Keratinocyte (primary cell): ENCODE results near the gene MEF2A. TPM values are rescaled to one million over a fixed set of nuclear protein-coding genes. Genes with fewer than 3 reads are reported as not detected.

Experiments used
- DNase-seq: peaks from one replicate; pipeline ENCODE4 v3.0.0-alpha.2; 2011; ENCODE audit warnings: low read depth, missing footprints, low spot score
- FAIRE-seq: peaks from 2 replicates; lab custom pipeline; 2011; peaks lifted over from hg19 to GRCh38; lab: Jason Lieb, UNC
- H2AFZ ChIP-seq: 2 replicates; pipeline ENCODE4 v1.6.0; 2012; ENCODE audit warnings: low read length, control low read depth, inconsistent platforms; ENCODE audit not compliant: control insufficient read depth
- H3K27ac ChIP-seq: 2 replicates; pipeline ENCODE4 v1.5.1; 2011; ENCODE audit warnings: low read length; ENCODE audit not compliant: control insufficient read depth, insufficient read depth
- H3K27me3 ChIP-seq: 3 replicates; pipeline ENCODE4 v1.6.0; 2011; ENCODE audit warnings: low read length; ENCODE audit not compliant: control insufficient read depth, insufficient read depth; ENCODE audit errors: extremely low read depth
- H3K36me3 ChIP-seq, 2 experiments: 2 replicates in 1 of 2; 3 replicates in 1 of 2; pipeline ENCODE4 v1.5.1; 2011; ENCODE audit warnings: low read length in 2 of 2, mild to moderate bottlenecking in 1 of 2; ENCODE audit not compliant: control insufficient read depth in 2 of 2, insufficient read depth in 2 of 2; ENCODE audit errors: extremely low read depth in 1 of 2
- H3K4me1 ChIP-seq: 3 replicates; pipeline ENCODE4 v1.5.1; 2011; ENCODE audit warnings: low read length; ENCODE audit not compliant: control insufficient read depth, insufficient read depth; ENCODE audit errors: extremely low read depth
- H3K4me2 ChIP-seq: 3 replicates; pipeline ENCODE4 v1.6.0; 2011; ENCODE audit warnings: low read depth, low read length; ENCODE audit not compliant: control insufficient read depth, insufficient read depth; ENCODE audit errors: extremely low read depth
- H3K4me3 ChIP-seq, 3 experiments: fragments of 200-600 bp in 1 of 3; sonication (generic) in 1 of 3; 2 replicates in 2 of 3; 3 replicates in 1 of 3; pipeline ENCODE4 v1.5.1; 2011 to 2016; ENCODE audit warnings: low read length in 3 of 3, mild to moderate bottlenecking in 3 of 3, control low read depth in 2 of 3, inconsistent platforms in 1 of 3, low read depth in 1 of 3, mixed read lengths in 1 of 3, mixed run types in 1 of 3, moderate library complexity in 1 of 3; ENCODE audit not compliant: control insufficient read depth in 2 of 3, insufficient read depth in 2 of 3; ENCODE audit errors: extremely low read depth in 1 of 3
- H3K79me2 ChIP-seq: 2 replicates; pipeline ENCODE4 v1.6.0; 2012; ENCODE audit warnings: low read length; ENCODE audit not compliant: control insufficient read depth, insufficient read depth
- H3K9ac ChIP-seq: 3 replicates; pipeline ENCODE4 v1.6.0; 2011; ENCODE audit warnings: low read length; ENCODE audit not compliant: control insufficient read depth, insufficient read depth; ENCODE audit errors: extremely low read depth
- H3K9me1 ChIP-seq: 3 replicates; pipeline ENCODE4 v1.6.0; 2011; ENCODE audit warnings: low read length; ENCODE audit not compliant: control insufficient read depth, insufficient read depth; ENCODE audit errors: extremely low read depth
- H3K9me3 ChIP-seq: 2 replicates; pipeline ENCODE4 v1.5.1; 2012; ENCODE audit warnings: low read depth, low read length; ENCODE audit not compliant: control insufficient read depth
- H4K20me1 ChIP-seq: 3 replicates; pipeline ENCODE4 v1.6.0; 2011; ENCODE audit warnings: low read length; ENCODE audit not compliant: control insufficient read depth, insufficient read depth; ENCODE audit errors: extremely low read depth
- EZH2 ChIP-seq: IDR thresholded peaks from one replicate; pipeline ENCODE4 v1.6.1; 2012; ENCODE audit warnings: inconsistent platforms, mild to moderate bottlenecking, low read length, moderate library complexity
- dilution Hi-C: fragments of 300-500 bp; cut with MboI; formaldehyde crosslinking; loops from one replicate; pipeline ENCODE4 v1.7.0; 2020; ENCODE audit warnings: low sequenced_read_pairs; ENCODE audit not compliant: extremely low pct_ligation_motif_present
- polyA plus RNA-seq, 5 experiments: library from polyadenylated mRNA; depleted of rRNA in 3 of 5; stranded (reverse) in 3 of 5; stranded (forward) in 1 of 5; unstranded in 1 of 5; fragments of >200 nt; gene quantifications; 1 replicate in 1 of 5; 2 replicates in 3 of 5; 3 replicates in 1 of 5; pipeline versions ENCODE4 v1.2.1 to v1.2.3, GENCODE V29; 2011 to 2012; ENCODE audit warnings: missing spikeins in 2 of 5, low read depth in 1 of 5, low replicate concordance in 1 of 5
- TF ChIP-seq, protein P1 (sequence below), 3 experiments: IDR thresholded peaks in 1 of 3; conservative IDR thresholded peaks in 1 of 3; optimal IDR thresholded peaks in 1 of 3; 2 replicates in 2 of 3; 3 replicates in 1 of 3; pipeline versions ENCODE3 to v1.5.1; 2011; ENCODE audit warnings: low read length in 3 of 3, mild to moderate bottlenecking in 3 of 3, moderate library complexity in 2 of 3, control low read depth in 1 of 3, inconsistent platforms in 1 of 3; ENCODE audit not compliant: insufficient read depth in 2 of 3; ENCODE audit errors: extremely low read depth in 1 of 3

MEF2A gene
- polyA plus RNA-seq, 1 donor (not counting 4 experiments of a cell fraction or from before 2014, with no cell fraction given), result 27.4 TPM

DNA sequence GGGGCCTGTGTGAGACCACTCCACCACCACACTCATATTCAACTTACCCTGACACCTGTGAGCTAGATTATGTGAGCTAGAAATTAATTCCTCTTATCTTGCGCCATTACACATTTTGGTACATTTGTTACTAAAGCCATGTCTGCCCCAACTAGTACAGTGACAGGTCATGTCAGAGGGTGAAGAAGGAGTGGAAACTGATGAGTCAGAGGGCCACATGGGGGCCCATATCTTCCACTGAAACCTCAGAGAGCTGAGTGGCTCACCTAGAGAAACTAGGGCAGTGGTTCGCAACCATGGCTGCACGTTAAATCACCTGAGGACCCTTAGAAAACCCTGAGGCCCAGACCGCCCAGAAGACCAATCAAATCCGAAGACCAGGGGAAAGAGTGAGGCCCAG, 15.7 kb upstream of the MEF2A start:
- no peak overlapping the region for H3K4me3 ChIP-seq
- no peak overlapping the region for H2AFZ ChIP-seq
- no peak overlapping the region for H3K9ac ChIP-seq
- H3K79me2 ChIP-seq, result no peaks in the 10 kb centered on the region
- H4K20me1 ChIP-seq, result no peaks in the 10 kb centered on the region
- DNase-seq (no peak), FAIRE-seq (no peak)
- no peak overlapping the region for H3K4me2 ChIP-seq
- dilution Hi-C loops, result no loop called here
- no peaks in the 10 kb centered on the region for H3K27me3 ChIP-seq
- no peaks in the 10 kb centered on the region for H3K9me1 ChIP-seq
- no peak overlapping the region for H3K27ac ChIP-seq
- no peaks in the 10 kb centered on the region for H3K36me3 ChIP-seq
- no peaks in the 10 kb centered on the region for H3K9me3 ChIP-seq
- H3K4me1 ChIP-seq, result peaks cover 5% of the 10 kb centered on the region
- no peak for TF ChIP-seq EZH2
- TF ChIP-seq, protein P1, sequence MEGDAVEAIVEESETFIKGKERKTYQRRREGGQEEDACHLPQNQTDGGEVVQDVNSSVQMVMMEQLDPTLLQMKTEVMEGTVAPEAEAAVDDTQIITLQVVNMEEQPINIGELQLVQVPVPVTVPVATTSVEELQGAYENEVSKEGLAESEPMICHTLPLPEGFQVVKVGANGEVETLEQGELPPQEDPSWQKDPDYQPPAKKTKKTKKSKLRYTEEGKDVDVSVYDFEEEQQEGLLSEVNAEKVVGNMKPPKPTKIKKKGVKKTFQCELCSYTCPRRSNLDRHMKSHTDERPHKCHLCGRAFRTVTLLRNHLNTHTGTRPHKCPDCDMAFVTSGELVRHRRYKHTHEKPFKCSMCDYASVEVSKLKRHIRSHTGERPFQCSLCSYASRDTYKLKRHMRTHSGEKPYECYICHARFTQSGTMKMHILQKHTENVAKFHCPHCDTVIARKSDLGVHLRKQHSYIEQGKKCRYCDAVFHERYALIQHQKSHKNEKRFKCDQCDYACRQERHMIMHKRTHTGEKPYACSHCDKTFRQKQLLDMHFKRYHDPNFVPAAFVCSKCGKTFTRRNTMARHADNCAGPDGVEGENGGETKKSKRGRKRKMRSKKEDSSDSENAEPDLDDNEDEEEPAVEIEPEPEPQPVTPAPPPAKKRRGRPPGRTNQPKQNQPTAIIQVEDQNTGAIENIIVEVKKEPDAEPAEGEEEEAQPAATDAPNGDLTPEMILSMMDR (optimal IDR thresholded peaks at IDR 0.05 in 1 of 3, IDR thresholded peaks at IDR 0.05 in 1 of 3, conservative IDR thresholded peaks at IDR 0.05 in 1 of 3; ENCODE audit: extremely low read depth in 1 of 3, insufficient read depth in 2 of 3, low read length in 3 of 3), result no peak

- FAIRE-seq, result no peak
Observed at GRCh38 chr15:99552111-99552510, 13.7 kb upstream of the MEF2A start.

More at GRCh38 chr15:99552111-99552510, 13.7 kb upstream of the MEF2A start:
- H3K4me3 ChIP-seq, result no peak overlapping the region
- no peak overlapping the region for H2AFZ ChIP-seq
- DNase-seq, result no peak
- no peaks in the 10 kb centered on the region for H4K20me1 ChIP-seq
- no peak overlapping the region for H3K27ac ChIP-seq
- no peaks in the 10 kb centered on the region for H3K9me1 ChIP-seq
- H3K9ac ChIP-seq, result no peak overlapping the region
- H3K79me2 ChIP-seq, result no peaks in the 10 kb centered on the region
- TF ChIP-seq, protein P1 (optimal IDR thresholded peaks at IDR 0.05 in 1 of 3, IDR thresholded peaks at IDR 0.05 in 1 of 3, conservative IDR thresholded peaks at IDR 0.05 in 1 of 3; ENCODE audit: extremely low read depth in 1 of 3, insufficient read depth in 2 of 3, low read length in 3 of 3), result no peak
- TF ChIP-seq EZH2, result no peak
- H3K4me1 ChIP-seq, result peaks cover 7% of the 10 kb centered on the region
- no peaks in the 10 kb centered on the region for H3K9me3 ChIP-seq
- no peaks in the 10 kb centered on the region for H3K36me3 ChIP-seq
- dilution Hi-C loops, result no loop called here
- no peak overlapping the region for H3K4me2 ChIP-seq
- no peaks in the 10 kb centered on the region for H3K27me3 ChIP-seq
